Dermis lymphatic vessel endothelial cell (primary cell): Measurements from ENCODE around the gene APH1A. TPM values are rescaled to one million over a fixed set of nuclear protein-coding genes. Genes with fewer than 3 reads are reported as not detected.

Source experiments
- total RNA-seq: library from RNA; depleted of rRNA; stranded (reverse); fragments of >200 nt; gene quantifications from 2 replicates; pipeline ENCODE4 v1.2.1, GENCODE V29; 2014

APH1A gene
- 146 and 168 TPM in 2 replicates for total RNA-seq

DNA sequence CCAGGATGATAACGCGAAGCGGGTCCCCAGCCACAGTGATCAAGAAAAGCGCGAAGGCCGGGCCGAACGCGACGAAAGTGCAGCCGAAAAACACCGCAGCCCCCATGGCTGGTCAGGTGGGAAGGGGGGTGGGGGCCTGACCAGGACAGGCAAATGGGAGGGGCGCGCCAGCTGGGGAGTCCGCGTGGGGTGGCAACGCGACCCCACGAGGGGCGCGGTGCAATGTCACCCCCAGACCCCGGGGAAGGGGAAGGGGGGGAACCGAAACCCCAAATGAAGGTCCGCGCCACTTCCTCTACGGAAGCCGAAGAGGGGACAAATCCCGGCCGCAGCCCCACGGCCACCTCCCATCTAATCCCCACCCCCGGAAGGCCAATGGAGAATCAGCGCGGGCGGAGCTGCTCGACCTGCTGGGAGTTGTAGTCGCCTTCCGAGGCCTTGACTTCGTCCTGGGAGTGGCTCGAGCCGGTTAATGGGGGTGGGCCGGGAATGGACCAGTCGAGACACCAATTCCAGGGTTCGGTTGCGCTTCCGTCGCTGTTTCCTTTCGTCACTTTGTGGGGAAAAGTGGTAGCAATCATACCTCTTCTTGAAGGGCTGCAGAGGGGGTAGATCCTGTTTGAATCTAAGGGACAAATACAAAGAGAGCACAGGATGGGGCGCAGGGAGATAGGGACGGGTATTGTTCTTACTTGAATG, at the start of gene APH1A:
TSS of gene APH1A (minus strand) at position 312 of the 699 bp plus-strand sequence. CDS start at position 106, 206 bp downstream.

GRCh38 chr1:150293433-150294253, 24.8 kb upstream of the APH1A start, which contains the start of gene MRPS21:
Gene MRPS21 (plus strand): TSS chr1:150293861. CDS start chr1:150294367, 506 bp downstream.

DNA sequence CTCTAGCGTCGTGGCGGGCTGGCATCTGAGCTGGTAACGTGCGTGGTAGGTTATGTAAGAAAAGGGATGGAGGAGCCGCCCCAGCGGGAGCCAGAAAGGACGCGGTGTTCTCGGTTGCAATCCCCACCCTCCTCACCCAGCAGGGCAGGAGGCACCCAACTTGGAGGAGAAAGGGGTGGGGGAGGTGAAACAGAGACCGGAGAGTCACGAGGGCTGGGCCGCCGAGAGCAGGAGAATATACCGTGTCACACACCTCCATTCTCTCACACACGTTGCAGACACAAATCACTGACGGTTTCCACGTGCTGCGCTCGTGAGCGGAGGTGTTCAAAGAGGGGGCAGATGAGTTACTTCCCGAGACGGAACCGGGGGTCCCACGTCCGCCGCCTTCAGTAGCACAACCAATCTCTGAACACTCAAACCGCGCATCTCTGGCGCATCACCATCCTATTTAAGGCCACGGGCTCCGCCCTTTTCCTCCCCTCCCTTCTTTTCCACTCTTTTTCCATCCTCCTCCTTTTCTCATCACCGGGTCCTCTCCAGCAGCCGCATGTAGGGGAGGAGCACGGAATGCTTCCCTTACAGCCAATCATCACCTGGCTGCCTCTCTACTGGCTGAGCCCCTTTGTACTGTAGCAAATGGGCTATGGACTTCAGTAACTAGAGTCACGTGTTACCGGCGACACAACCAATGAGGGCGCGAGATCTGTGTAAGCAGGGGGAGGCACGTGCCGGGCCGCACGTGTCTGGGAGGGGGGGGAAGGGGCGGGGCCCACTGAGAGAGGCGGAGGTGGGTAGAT, 13.1 kb upstream of the APH1A start, which contains the start of gene CIART:
TSS of gene CIART (plus strand) at position 797 of the 800 bp plus-strand sequence. CDS start 714 bp downstream, outside the sequence.

DNA sequence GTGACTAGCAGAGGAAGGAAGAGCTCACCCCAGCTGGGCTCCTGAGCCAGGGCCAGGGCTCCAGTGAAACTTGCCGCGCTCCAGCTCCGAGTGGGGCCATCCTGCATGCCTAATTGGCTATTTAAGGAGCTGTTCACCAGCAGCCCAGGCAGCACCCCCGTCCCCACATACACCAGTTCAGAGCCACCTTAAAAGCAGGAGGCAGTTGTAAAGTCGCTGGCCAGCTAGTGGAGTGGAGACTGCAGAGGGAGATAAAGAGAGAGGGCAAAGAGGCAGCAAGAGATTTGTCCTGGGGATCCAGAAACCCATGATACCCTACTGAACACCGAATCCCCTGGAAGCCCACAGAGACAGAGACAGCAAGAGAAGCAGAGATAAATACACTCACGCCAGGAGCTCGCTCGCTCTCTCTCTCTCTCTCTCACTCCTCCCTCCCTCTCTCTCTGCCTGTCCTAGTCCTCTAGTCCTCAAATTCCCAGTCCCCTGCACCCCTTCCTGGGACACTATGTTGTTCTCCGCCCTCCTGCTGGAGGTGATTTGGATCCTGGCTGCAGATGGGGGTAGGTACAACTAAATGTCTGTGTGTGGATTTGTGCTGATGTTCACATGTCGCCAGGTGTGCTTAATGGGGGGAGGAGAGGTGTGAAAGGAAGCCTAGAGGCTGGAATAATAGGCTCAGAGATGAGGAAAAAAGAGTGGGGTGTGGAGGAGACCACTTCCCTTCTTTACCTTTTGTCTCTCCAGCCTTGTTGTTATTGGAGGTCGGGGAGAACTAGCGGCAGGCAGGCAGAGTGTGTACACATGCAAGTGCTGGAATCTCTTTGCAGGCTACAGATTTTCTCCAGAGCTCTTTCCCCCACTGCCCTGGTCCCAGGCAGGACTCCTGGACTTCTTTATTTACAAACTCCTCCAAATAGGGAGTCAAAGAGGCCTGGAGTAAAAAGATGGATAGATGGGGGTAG, 10.9 kb downstream of the APH1A start, which contains the start of gene CA14:
TSS of gene CA14 (plus strand) at position 151 of the 962 bp plus-strand sequence. CDS start at position 506, 355 bp downstream.

GRCh38 chr1:150235852-150236613, 32.8 kb downstream of the APH1A start, which contains the start of gene ANP32E:
Gene ANP32E (minus strand): TSS chr1:150236112. CDS start chr1:150235786, 326 bp downstream.

Other genes with a start within 250 kb of the APH1A start
- 22.9 and 23.4 TPM in 2 replicates for gene VPS45, start 201.2 kb downstream of the APH1A start, total RNA-seq
- gene PLEKHO1, start 119.1 kb downstream of the APH1A start, total RNA-seq = 37.2 and 41.7 TPM in 2 replicates
- gene ANP32E, start 32.9 kb downstream of the APH1A start, total RNA-seq = 13.2 and 17.3 TPM in 2 replicates
- not detected in 2 replicates for gene CA14, start 11.2 kb downstream of the APH1A start, total RNA-seq
- gene C1orf54, start 3.8 kb upstream of the APH1A start, total RNA-seq = 0.17 and 0.54 TPM in 2 replicates
- gene CIART, start 13.5 kb upstream of the APH1A start, total RNA-seq = 2.0 TPM in 2 replicates
- 59.5 and 77.8 TPM in 2 replicates for gene MRPS21, start 24.8 kb upstream of the APH1A start, total RNA-seq
- gene PRPF3, start 52.5 kb upstream of the APH1A start, total RNA-seq = 24.8 and 35.8 TPM in 2 replicates
- 10.2 and 10.4 TPM in 2 replicates for gene RPRD2, start 95.1 kb upstream of the APH1A start, total RNA-seq
- gene TARS2, start 218.4 kb upstream of the APH1A start, total RNA-seq = 6.1 and 10.7 TPM in 2 replicates
- 0.09 and 0.11 TPM in 2 replicates for gene ECM1, start 239.1 kb upstream of the APH1A start, total RNA-seq
- gene FALEC, start 246.7 kb upstream of the APH1A start, total RNA-seq = not detected in 2 replicates